Coronary artery (tissue), 2 donors: ENCODE measurements around the gene FKBP6.
"Not testable (repeated sequence)": the region's sequence is repeated elsewhere in the genome, so short reads cannot be mapped to it uniquely, and the experiment has no call there.

Source experiments
- DNase-seq: peaks from one replicate; pipeline ENCODE4 v3.0.0-alpha.2; 2017; ENCODE audit warnings: low spot score
- H3K27ac ChIP-seq, 2 donors: fragments of 200-600 bp; sonication (generic); one replicate each; pipeline ENCODE4 v1.5.1; 2016 to 2019
- H3K4me3 ChIP-seq: fragments of 200-600 bp; sonication (generic); 2 replicates; pipeline ENCODE4 v1.5.1; 2016; ENCODE audit warnings: mild to moderate bottlenecking, moderate library complexity
- CTCF ChIP-seq: fragments of 200-600 bp; sonication (generic); IDR thresholded peaks from one replicate; pipeline ENCODE4 v1.5.1; 2019; ENCODE audit warnings: antibody characterized with exemption

The FKBP6 gene

GRCh38 chr7:73387221-73387828 lies 59.4 kb downstream of the FKBP6 start:
- no peak for TF ChIP-seq CTCF
- H3K27ac ChIP-seq: no peak overlapping the region
- H3K4me3 ChIP-seq: no peak overlapping the region
- DNase-seq: no peak

DNA sequence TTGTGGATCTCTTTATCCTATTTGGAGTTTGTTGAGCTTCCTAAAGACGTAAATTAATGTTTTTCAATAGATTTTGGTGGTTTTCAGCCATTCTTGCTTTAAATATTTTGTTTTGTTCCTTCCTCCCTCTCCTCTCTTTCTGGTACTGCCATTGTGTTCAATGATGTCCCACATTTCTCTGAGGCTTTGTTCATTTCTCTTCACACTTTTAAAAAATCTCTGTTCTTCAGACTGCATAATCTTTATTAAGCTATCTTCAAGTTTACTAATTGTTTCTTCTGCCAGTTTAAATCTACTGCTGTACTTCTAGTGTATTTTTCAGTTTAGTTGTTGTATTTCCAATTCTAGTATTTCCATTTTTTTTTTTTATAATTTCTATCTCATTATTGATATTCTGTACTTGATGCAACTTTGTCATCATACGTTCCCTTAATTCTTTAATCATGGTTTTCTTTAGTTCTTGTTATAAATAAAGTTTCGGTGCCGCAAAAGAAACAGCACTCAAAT lies 60.0 kb downstream of the FKBP6 start:
- Histone ChIP-seq H3K27ac (no peak overlapping the region), H3K4me3 (no peak overlapping the region)
- no peak for TF ChIP-seq CTCF
- no peak for DNase-seq

- TF ChIP-seq CTCF: no peak
- DNase-seq: no peak
- Histone ChIP-seq H3K4me3 (no peak overlapping the region), H3K27ac (no peak overlapping the region)
These were observed 63.4 kb downstream of the FKBP6 start for GRCh38 chr7:73391396-73391795.

DNA sequence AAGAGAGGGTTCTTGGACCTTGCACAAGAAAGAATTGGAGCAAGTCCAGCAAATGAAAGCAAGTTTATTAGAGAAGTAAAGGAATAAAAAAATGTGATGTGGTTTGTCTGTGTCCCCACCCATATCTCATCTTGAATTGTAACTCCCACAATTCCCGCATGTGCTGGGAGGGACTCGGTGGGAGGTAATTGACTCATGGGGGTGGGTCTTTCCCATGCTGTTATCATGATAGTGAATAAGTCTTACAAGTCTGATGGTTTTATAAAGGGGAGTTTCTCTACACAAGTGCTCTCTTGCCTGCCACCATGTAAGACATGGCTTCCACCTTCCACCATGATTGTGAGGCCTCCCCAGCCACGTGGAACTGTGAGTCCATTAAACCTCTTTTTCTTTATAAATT lies 66.5 kb downstream of the FKBP6 start:
- TF ChIP-seq CTCF: no peak
- no peak for DNase-seq
- H3K4me3 ChIP-seq: no peak overlapping the region
- H3K27ac ChIP-seq: no peak overlapping the region

GRCh38 chr7:73395538-73396503 lies 67.9 kb downstream of the FKBP6 start:
- no peak for TF ChIP-seq CTCF
- no peak for DNase-seq
- H3K27ac ChIP-seq: no peak overlapping the region
- H3K4me3 ChIP-seq: no peak overlapping the region

- no peak for DNase-seq
- H3K27ac ChIP-seq: no peak overlapping the region
- TF ChIP-seq CTCF: no peak
- H3K4me3 ChIP-seq: peak overlapping the region; percentile 28
These were observed 69.7 kb downstream of the FKBP6 start for GRCh38 chr7:73397521-73398281.

- peak overlapping the region; percentile 68 for H3K4me3 ChIP-seq
- peak; percentile 78 for DNase-seq
- not testable (repeated sequence) for H3K27ac ChIP-seq
These were observed 71.5 kb downstream of the FKBP6 start for GRCh38 chr7:73399185-73400050.

- not testable (repeated sequence) for H3K27ac ChIP-seq, DNase-seq, H3K4me3 ChIP-seq
These were observed 76.9 kb downstream of the FKBP6 start for GRCh38 chr7:73404860-73405259.
